Fibroblast of skin of left biceps (primary cell): ENCODE measurements around the gene FGF7.
"Not testable (repeated sequence)": the region's sequence is repeated elsewhere in the genome, so short reads cannot be mapped to it uniquely, and the experiment has no call there.

Source experiments
- DNase-seq, 2 experiments: peaks; one replicate each; pipeline ENCODE4 v3.0.0-alpha.2; 2013; ENCODE audit warnings: low read depth in 2 of 2

Gene FGF7

DNA sequence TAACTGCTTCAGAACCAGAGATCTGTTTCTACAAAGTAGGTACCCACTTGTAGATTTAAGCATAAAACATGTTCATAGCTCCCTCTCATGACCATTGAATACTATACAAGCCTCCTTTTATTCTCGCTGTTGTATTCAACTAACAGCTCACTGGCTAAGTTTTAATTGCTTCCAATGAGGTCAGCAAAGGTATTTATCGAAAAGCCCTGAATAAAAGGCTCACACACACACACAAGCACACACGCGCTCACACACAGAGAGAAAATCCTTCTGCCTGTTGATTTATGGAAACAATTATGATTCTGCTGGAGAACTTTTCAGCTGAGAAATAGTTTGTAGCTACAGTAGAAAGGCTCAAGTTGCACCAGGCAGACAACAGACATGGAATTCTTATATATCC is at the start of gene FGF7:
TSS of gene FGF7 (plus strand) at position 222 of the 400 bp plus-strand sequence. CDS start 1,056 bp downstream, outside the sequence.
- DNase-seq: peak; percentile 81 to 86

DNA sequence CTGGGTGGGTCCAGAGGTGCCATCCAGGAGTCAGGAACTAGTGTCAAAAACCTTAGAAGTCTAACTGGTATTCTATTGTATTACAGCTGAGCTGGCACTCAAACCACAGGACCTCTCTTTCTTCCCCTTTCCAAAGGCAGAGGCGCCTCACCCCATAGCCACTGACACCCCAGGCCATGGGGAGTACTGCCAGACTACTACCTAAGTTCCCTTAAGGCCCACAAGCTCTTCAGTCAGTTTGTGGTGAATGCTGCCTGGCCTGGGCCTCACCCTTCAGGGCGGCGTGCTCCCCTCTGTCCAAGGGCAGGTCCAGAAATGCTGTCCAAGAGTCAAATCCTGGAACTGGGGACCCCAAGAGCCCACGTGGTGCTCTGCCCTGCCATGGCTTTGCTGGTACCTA is 43.0 kb upstream of the FGF7 start:
- DNase-seq: no peak

GRCh38 chr15:49380912-49381311 is 42.1 kb upstream of the FGF7 start:
- DNase-seq: no peak

DNA sequence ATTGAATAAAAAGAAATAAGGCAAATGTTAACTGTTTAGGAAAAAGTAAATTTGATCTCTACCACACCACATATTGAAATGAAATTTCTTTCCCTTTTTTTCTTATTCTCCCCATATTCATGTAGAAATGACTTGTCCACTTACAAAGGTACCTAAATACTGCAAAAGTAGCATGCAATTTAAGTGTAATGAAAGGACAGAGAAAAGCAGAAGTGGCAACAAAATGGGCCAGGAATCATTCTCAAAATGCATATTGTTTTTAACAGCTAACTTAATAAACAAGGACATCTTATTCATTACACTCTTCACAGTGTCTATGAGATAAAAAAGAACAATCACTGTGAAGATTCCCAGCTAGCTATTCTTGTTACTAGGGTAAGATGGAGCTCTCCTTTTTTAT is 40.6 kb upstream of the FGF7 start:
- no peak for DNase-seq

GRCh38 chr15:49383266-49383665 is 39.8 kb upstream of the FGF7 start:
- DNase-seq: peak in 1 of 2 experiments; percentile 1

DNA sequence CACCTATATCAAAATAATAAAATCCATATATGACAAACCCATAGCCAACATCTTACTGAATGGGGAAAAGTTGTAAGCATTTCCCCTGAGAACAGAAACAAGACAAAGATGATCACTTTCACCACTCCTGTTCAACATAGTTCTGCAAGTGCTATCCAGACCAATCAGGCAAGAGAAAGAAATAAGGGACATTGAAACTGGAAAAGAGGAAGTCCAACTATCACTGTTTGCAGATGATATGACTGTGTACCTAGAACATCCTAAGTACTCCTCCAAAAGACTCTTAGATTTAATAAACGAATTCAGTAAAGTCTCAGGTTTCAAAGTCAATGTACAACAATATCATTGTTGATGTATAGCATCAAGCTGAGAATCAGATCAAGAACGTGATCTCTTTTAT is 35.6 kb upstream of the FGF7 start:
- no peak for DNase-seq

- not testable (repeated sequence) for DNase-seq
Observed at GRCh38 chr15:49402515-49403296, 20.3 kb upstream of the FGF7 start.

- DNase-seq: no peak
Observed at GRCh38 chr15:49406352-49407118, 16.5 kb upstream of the FGF7 start.

DNA sequence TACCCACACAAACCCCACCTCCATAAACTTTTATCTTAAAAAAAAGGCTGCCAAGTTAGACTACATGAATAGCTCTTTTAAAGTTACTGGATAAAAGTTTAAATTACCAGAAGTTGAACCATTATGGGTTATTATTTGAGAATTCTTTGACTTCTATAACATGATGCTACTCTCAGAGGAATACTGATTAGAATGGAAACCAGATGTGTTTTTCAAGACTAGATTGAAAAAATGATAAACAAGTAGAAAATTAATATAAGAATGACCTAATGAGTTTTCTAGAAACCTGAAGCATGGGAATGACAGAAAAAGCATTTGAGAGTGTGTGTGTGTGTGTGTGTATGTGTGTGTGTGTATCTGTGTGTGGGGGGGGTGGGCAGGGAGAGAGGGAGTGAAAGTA is 12.4 kb upstream of the FGF7 start:
- no peak for DNase-seq

GRCh38 chr15:49412797-49413196 is 10.2 kb upstream of the FGF7 start:
- DNase-seq: no peak

GRCh38 chr15:49415149-49415548 is 7.9 kb upstream of the FGF7 start:
- no peak for DNase-seq

DNA sequence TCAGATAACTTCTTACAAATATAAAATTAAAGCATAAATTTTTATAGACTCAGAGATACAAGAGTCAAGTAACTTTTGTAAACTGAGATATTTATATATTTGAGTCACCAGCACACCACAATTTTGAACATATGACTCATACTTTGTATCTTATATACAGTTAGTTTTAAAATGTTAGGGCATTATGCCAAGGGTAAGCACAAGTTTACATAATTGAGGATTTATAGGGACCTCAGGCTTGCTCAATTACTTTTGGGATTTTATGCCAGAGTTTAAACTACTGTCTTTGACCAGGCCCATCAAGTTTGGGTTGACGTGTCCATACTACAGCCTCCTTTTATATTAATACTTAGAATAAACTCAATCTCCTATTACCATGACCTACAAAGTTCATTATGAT is 7.4 kb upstream of the FGF7 start:
- peak; percentile 69 to 78 for DNase-seq

DNA sequence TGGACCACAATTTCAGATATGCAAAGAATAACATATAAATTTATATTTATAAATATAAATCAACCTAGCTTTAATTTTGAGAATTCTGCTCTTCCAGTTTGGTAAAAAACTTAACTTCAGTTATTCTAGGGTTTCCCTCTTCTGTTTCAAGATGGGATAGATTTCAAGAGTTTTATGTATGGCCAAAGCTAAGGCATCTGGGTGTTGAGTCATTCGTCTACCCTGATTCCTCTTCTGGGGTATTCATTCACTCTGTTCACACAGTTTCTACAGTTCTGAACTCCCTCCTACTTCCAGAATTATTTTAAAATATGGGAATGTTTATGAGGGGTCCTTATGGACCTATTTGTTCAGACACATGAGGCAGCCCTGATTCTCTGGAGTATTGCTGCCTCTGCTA is 4.2 kb upstream of the FGF7 start:
- no peak for DNase-seq

GRCh38 chr15:49421991-49422390 is 1.1 kb upstream of the FGF7 start:
- DNase-seq: peak; percentile 50 to 51

- DNase-seq: no peak
Observed at GRCh38 chr15:49423901-49424550, 984 bp downstream of the FGF7 start.

GRCh38 chr15:49424954-49425353 is 1.9 kb downstream of the FGF7 start:
- no peak for DNase-seq

DNA sequence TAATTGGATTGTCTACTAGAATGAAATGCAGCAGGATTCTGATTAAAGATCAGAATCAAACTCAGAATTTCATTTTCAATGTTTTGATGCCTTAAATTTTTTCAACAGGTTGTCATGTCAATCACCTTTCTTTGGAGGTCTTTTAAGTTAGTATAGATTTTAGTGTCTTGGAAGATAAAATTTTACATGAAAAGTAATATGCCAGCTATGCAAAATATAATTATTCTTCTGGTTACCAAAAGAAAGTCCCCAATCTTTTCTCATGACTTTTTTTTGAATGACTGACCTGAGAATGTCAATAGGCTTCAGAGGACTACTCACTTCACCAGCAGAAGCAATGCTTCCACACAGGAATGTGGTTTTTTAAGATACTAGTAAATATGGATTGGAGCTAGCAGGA is 4.3 kb downstream of the FGF7 start:
- no peak for DNase-seq

GRCh38 chr15:49428409-49429095 is 5.5 kb downstream of the FGF7 start:
- no peak for DNase-seq

GRCh38 chr15:49430046-49430445 is 7.0 kb downstream of the FGF7 start:
- no peak for DNase-seq

- DNase-seq: no peak
Observed at GRCh38 chr15:49435174-49435573, 12.1 kb downstream of the FGF7 start.

DNA sequence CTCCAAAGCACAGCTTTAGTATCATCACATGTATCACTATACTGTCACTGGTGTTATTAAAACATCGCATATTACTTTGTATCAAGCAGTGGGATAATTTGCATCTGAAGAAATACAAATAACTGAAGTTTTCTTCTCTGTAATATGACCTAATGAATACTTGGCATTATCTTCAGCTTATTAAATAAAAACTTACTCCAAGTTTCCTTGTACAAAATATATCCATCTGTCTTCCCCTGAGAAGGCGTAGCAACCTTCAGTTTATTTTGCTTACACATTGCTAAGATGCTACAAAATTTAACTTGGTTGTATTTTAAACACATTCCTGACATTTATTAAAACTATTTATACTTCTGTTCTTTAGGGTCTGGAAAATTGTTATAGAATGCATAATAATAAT is 13.7 kb downstream of the FGF7 start:
- no peak for DNase-seq
